ENCODE results near the gene KLC3. TPM values are rescaled to one million over a fixed set of nuclear protein-coding genes. Genes with fewer than 3 reads are reported as not detected.
"Not testable (repeated sequence)": the region's sequence is repeated elsewhere in the genome, so short reads cannot be mapped to it uniquely, and the experiment has no call there.

The KLC3 gene
- polyA plus RNA-seq (ENCODE audit: insufficient read length), result 1.7 TPM
- long read RNA-seq, donor 1, partial matches to known transcripts, result 0 of 3 reads
- long read RNA-seq, donor 1, other reads (novel, unspliced or antisense), result 0 of 3 reads
- long read RNA-seq, donor 2, result 0 reads
- long read RNA-seq, donor 3, result 0 reads
- long read RNA-seq, donor 4, result 0 reads
- long read RNA-seq, donor 5, partial matches to known transcripts, result 0 of 1 reads
- long read RNA-seq, donor 5, other reads (novel, unspliced or antisense), result 0 of 1 reads
- long read RNA-seq, donor 6, partial matches to known transcripts, result 0 of 1 reads
- long read RNA-seq, donor 6, other reads (novel, unspliced or antisense), result 0 of 1 reads
- long read RNA-seq, donor 7, result 0 reads
- long read RNA-seq, donor 8, partial matches to known transcripts, result 0 of 1 reads
- long read RNA-seq, donor 8, other reads (novel, unspliced or antisense), result 0 of 1 reads

DNA sequence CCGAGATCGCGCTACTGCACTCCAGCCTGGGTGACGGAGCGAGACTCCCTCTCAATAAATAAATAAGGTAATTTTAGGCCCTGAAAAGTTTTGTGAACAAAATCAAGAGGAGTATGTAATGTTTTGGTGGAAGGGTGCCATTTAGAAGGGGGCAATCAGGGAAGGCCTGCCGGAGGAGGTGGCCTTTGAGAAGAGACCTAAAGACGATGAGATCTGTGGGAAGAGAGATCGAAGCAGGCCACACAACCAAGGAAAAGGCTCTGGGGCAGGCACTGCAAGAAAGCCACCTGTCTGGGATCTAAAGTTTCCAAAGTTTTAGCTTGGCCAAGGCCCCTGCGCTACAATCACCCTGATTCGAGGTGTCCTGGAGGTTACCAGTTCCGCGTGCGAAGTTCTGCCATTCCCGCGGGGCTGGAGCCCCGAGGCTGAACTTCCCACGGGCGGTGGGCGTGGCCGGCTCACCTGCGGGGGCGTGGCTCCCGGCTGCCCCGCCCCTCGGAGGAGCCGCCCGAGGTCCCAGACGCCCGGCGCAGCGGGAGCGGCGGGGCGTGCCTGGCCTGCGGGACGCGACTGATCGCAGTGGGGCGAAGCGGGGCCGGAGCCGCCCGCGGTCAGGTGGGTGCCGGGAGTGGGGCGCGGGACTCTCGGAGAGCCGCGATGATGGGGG, at the start of gene KLC3:
Gene KLC3 (plus strand): TSS at position 519 of the 667 bp plus-strand sequence. CDS start 4,792 bp downstream, outside the sequence.
- DNase-seq, result no peak

DNA sequence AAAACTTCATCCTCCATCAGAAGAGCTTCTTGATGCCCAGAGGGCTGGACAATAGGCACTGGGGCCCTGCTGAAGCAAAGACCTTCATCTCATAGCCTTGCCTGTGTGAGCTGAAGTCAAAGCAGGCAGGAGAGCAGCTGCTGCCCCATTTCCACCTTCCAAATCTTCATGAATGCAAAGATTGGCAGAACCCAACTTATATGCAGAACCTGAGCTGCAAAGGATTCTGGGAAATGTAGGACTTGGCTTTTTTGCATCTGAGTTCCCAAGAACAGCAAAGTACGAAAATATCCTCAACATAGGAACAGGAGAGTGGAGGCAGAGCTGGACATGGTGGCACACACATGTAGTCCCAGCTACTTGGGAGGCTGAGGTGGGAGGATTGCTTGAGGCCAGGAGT, 48.7 kb upstream of the KLC3 start:
- DNase-seq, result no peak

DNA sequence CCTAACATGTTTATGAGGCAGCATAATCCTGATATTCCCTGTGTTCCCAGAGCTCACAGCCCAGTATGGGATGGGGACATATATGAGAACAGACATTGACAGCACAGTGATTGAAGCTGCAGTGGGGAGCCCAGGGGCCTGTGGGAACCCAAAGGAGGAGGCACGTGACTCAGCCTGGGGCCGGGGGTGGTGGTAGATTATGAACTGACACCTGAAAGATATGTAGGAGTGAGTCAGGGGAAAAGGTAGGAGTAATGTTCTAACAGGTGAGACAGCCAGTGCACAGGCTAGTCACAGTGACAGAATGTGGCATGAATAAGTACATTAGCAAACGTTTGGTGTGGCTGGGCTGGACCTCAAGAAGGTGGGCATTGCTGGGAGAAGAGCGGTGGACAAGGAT, 46.9 kb upstream of the KLC3 start:
- no peak for DNase-seq

DNA sequence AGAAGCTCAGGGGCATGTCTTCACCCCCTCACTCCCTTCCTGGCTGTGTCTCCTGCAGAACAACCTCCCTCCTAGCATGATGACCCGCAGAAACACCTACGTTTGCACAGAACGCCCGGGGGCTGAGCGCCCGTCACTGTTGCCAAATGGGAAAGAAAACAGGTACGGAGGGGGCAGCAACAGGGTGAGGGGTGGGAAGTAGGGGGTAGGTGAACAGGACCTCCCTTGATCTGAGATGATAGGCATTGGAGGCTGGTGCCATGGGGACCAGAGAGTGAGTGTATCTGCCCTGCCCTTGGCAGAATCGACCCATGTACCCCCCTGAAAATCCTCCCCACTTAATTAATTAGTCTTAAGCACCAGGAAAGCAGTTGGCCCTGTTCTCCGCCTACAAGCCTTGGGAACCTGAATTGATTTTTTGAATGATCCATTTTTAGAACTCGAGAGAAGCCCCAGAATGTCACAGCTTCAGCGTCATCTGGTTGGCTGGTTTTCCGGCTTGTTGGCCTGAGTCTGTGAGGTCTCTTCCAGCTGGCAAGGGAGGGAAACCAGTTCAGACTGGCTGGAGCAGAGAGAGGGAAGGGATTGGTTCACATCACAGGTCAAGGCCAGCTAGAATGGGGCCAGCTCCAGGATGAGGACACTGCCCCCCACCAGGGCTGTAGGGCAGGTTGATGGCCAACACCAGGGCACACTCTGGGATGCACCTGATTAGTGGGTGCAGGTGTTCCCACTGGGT, 46.1 kb upstream of the KLC3 start:
- no peak for DNase-seq

DNA sequence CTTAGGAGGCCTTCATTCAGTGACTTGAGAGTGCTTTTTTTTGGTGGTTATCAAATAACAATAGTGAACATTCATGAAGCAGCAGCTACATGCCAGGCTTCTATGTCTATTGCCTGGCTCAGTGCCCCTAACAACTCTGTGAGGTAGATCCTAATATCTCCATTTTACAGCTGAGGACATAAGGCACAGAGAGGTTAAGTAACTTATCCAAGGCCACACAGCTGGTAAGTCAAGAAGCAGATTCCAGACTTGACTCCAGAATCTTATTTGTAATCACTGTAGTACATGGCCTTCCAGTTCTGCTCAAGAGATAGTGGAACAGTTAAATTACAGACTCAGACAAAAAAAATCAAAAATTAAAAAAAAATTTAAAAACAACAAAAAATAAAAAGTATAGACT, 44.7 kb upstream of the KLC3 start:
- no peak for DNase-seq

DNA sequence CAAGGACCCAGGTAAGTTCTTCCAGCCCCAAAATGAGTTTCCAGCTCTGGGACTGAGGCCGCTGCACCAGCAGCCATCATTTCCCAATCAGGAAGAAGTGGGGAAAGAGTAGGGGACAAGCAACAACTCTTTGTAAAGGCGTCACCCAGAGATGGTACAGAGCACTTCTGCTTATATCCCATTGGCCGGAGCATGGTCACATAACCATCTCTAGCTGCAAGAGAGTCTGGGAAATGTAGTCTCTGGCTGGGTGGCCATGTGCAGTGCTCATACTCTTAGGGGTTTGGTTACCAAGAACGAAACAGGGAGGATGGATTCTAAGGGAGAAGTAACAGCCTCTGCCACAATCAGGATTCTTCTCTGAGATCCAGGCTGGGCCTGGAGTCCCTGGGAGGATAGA, 44.2 kb upstream of the KLC3 start:
- DNase-seq, result no peak

DNA sequence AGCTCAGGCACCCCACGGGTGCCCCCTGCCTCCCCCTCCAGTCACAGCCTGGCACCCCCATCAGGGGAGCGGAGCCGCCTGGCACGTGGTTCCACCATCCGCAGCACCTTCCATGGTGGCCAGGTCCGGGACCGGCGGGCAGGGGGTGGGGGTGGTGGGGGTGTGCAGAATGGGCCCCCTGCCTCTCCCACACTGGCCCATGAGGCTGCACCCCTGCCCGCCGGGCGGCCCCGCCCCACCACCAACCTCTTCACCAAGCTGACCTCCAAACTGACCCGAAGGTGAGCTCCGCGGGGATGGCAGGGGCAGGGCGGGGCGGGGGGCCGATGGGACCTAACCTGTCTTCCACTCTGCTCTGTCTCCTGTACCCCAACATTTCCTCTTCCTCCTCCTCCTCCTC, 42.9 kb upstream of the KLC3 start:
- no peak for DNase-seq

DNA sequence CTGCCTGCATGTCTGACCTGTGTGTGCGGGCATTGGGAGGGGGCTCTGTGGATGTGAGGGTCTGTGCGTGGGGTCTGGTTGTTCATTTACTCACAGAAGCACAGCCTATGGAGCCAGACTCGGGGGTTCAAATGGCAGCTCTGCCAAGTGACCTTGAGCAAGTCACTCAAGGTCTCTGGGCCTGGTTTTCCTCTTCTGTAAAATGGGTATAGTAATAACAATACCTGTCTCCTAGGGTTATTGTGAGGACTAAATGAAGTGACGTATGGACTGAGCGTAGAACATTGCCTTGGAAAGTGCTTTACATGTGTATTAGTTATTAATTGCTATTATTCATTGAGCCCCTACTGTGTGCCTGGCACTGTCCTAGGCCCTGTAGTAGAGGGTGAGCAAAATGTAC, 42.3 kb upstream of the KLC3 start:
- no peak for DNase-seq

DNA sequence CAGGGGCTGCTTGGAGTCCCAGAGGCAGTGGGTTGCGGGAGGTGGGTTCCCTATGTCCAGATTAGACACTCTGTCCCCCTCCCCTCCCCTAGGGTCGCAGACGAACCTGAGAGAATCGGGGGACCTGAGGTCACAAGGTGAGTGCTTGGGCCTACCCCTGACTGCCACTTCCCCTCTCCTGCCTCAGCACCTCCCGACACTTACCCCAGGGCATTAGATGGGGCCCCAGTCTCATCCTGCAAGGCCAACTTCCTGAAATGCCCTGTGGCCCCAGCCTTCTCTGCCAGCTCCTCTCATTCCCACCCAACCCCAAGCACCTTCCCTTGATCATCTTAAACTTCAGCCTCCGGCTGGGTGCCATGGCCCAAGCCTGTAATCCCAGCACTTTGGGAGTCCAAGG, 40.8 kb upstream of the KLC3 start:
- DNase-seq, result no peak

DNA sequence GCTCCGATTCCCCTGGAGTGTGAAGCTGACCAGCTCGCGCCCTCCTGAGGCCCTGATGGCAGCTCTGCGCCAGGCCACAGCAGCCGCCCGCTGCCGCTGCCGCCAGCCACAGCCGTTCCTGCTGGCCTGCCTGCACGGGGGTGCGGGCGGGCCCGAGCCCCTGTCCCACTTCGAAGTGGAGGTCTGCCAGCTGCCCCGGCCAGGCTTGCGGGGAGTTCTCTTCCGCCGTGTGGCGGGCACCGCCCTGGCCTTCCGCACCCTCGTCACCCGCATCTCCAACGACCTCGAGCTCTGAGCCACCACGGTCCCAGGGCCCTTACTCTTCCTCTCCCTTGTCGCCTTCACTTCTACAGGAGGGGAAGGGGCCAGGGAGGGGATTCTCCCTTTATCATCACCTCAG, 38.1 kb upstream of the KLC3 start:
- DNase-seq, result no peak

DNA sequence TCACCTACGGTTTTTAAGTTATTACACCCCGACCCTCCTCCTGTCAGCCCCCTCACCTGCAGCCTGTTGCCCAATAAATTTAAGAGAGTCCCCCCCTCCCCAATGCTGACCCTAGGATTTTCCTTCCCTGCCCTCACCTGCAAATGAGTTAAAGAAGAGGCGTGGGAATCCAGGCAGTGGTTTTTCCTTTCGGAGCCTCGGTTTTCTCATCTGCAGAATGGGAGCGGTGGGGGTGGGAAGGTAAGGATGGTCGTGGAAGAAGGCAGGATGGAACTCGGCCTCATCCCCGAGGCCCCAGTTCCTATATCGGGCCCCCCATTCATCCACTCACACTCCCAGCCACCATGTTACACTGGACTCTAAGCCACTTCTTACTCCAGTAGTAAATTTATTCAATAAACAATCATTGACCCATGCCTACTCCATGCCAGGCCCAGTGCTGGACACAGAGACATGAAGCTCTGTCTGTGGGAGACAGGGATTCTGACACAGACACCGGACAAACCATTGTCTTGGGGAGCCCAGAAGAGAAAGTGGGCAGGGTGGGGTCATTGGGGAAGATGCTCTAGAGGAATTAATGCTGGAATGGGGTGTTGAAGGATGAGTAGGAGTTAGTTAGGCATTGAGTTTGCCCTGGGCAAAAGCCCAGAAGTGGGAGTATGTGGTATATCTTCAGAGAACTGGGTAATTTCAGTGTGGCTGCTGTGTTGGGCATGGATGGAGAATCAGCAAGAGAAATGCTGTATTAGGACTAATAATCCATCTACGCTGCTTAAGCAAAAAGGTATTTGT, 37.1 kb upstream of the KLC3 start:
- no peak for DNase-seq

DNA sequence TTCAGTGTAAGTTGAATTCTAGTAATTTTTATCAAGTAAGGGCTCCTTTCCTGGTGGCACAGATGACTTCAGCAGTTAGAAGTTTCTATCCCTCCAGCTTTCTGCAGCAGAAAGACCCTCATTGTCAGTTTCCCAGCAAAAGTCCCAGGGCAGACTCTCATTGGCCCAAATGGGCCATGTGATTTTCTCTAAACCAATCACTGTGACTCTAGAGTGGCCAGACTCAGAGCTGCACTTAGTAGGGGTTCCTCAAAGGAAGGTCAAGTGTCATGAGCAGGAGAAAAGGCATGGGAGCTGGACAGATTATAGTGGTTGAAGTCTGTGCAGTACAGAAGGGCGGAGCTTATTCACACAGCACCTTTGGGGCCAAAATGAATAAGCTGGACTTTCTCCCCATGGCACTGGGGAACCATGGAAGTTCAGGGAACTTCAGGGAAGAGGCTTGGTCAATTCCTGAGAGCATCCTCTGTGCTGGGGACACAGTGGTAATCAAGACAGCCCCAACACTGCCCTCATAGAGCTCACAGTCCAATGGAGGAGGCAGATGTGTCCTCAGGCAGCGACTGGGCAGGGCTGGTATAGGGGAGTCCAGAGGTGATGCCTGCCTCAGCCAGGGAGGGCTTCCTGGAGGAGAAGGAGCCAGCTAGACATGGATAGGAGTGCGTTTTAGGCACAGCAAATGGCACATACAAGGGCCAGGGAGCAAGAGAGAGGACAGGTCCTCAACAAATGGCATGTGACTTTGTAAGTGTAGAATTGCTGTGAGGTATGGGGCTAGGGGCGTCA, 36.2 kb upstream of the KLC3 start:
- no peak for DNase-seq

DNA sequence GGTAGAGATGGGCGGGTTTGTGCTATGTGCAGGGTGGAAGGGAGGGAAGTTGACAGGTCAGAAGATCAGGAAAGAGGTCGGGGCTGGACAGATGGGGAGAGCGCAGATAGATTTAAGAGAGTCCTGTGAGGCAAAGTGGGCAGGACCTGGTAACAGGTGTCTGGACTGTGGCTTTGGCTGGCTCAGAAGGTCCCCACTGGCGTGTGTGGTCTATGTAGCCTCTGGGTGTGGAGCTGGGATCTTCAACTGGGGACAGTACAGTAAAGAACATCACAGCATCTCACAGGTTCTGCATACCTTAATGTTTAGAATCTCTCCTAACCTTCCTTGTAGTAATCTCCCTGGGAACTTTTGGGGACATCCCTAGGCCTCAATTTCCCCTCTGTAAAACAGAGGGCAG, 35.5 kb upstream of the KLC3 start:
- no peak for DNase-seq

DNA sequence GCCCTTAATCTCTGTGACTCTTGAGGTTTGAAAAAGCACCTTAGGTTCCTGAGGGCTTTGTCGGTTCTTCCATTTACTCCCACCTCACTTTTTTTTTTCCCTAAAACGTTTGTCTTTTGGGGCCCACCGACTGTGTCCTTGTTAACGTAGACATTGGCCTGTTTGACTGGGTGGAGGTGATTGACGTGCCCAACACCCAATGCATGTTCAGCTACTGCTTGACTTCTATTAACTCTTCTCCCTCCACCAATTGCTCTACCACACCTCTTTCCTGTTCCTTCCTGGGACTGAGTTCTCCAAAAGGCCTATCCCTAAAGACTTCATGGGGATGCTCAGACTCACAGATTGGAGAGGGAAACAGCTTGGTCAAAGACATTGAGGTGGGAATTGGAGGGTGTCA, 35.1 kb upstream of the KLC3 start:
- DNase-seq, result no peak

DNA sequence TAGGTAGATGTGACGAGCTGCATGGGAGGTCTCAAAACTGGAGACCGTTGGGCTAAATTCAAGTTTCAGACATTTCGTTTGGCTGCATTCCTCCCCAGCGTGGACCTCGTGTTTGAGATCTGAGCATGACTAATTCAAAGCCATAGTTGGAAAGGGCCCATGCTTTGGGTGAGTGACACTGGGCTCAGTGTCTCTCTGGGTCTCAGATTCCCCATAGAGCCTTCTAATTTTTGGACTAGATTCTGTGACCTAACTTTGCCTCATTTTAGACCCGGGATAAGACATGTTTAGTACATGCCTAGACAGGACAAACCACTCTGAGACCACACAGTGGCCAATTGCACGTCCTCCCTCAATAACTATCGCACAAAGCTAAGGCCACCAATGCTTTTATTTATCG, 34.5 kb upstream of the KLC3 start:
- DNase-seq, result no peak

DNA sequence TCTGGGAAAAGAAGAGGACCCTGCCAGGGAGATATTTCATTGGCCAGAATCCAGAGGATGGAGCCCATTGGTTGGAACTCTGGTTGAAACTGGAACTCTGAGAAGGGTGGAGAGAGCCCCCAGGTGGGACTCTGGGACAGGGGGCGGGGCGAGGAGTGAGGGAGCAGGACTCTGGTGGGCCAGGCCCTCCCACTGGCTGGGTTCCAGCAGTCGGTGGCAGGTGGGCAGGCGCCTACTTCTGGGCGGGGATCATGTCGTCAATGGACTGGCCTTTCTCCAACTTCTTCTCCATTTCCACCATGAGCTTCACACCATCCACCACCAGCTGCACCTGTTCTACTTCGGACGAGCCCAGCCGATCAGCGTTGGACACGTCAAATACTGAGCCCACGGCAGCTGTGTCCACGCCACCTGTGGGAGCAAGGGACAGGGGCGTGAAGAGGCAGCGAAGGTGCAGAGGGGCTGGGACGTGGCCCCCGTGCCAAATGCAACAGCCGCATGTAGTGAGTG, 34.0 kb upstream of the KLC3 start:
- DNase-seq, result no peak

DNA sequence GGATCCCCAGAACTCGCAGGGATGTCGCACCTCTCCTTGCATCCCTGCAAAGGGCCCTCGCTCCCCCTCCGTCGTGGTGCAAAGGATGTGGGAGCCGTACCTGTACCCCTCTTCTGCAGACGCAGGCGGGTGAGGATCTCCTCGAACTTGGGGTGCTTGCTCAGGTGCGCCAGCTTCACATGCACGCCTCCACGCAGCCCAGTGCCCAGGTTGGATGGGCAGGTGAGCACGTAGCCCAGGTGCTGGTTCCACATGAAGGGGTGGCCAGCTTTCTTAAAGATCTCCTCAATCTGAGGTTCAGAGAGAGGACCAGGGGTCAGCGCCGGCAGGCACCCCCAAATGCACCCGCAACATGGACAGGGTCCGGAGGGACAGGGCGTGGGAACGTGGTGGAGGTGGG, 33.2 kb upstream of the KLC3 start:
- DNase-seq, result no peak

DNA sequence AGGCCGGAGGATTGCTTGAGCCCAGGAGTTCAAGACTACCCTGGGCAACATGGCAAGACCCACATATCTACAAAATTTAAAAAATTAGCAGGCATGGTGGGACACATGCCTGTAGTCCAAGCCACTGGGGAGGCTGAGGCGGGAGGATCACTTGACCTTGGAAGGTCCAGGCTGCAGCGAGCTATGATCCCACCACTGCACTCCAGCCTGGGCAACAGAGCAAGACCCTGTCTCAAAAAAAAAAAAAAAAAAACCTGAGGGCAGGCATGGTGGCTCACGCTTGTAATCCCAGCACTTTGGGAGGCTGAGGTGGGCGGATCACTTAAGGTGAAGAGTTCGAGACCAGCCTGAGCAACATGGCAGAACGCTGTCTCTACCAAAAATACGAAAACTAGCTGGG, 31.2 kb upstream of the KLC3 start:
- not testable (repeated sequence) for DNase-seq

DNA sequence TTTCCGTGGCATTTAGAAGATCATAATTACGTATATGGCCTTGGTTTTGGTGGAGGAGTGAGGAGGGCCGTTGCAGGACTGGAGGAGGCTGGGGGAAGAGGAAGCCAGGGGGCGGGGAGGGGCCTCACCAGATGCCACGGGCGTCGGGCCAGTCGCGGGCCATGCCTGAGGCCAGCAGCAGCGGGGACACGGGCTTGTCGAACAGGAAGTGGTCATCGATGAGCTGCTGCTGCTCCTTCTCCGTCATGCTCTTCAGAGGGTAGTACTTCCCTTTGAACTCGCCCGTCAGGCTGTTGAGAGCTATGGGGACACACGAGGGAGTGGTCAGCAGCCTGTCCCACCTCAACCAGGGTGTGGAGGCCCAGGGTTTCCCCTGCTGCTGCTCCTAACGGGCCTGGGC, 28.9 kb upstream of the KLC3 start:
- no peak for DNase-seq

DNA sequence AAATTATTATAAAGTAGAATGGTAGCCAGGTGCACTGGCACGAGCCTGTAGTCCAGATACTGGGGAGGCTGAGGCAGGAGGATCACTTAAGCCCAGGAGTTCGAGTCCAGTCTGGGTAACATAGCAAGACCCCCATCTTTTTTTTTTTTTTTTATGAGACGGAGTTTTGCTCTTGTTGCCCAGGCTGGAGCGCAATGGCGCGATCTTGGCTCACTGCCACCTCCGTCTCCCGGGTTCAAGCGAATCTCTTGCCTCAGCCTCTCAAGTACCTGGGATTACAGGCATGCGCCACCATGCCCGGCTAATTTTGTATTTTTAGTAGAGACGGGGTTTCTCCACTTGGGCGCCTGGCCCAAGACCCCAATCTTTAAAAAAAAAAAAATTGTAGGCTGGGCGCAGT, 28.3 kb upstream of the KLC3 start:
- DNase-seq, result not testable (repeated sequence)

DNA sequence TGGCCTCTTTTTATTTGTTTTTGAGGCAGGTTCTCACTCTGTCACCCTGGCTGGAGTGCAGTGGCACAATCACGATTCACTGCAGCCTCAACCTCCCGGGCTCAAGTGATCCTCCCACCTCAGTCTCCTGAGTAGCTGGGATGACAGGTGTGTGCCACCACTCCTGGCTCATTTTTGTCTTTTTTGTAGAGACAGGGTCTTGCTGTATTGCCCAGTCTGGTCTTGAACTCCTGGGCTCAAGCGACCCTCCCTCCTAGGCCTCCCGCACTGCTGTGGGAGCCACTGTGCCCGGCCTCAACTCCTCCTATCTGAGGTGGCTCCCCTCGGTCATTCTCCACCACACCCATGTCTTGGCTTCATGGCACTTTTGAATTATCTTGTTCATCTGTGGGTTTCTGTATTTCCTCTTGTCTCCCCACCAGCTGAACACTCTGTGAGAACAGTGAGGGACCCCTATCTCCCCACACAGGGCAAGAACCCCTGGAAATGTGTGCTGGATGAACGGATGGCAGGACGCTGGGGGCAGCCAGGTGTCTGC, 25.8 kb upstream of the KLC3 start:
- no peak for DNase-seq
